ENCODE measurements around the gene ITPR3.

- TF ChIP-seq FOXM1 (IDR thresholded peaks at IDR 0.05; ENCODE audit: borderline replicate concordance) (no peak), SP1 (IDR thresholded peaks at IDR 0.05) (no peak), FOXA1 (IDR thresholded peaks at IDR 0.05) (no peak)
These were observed 54.8 kb downstream of the ITPR3 start for GRCh38 chr6:33675968-33676367.

Measured in HEK293T (cell line).